GM21515 (cell line): Measurements from ENCODE around the gene DDX59.

Source experiments
- ATAC-seq: cut with Tn5 transposase; IDR thresholded peaks from one replicate; pipeline ENCODE4 v1.9.1; 2021; ENCODE audit not compliant: unreplicated experiment

The DDX59 gene

GRCh38 chr1:200671235-200671786, 1.6 kb upstream of the DDX59 start:
- ATAC-seq, result no peak

GRCh38 chr1:200670242-200671118, 773 bp upstream of the DDX59 start:
- peak; percentile 17 for ATAC-seq

GRCh38 chr1:200668514-200669313, 993 bp downstream of the DDX59 start:
- ATAC-seq, result no peak

GRCh38 chr1:200666309-200666708, 3.4 kb downstream of the DDX59 start:
- no peak for ATAC-seq

GRCh38 chr1:200665861-200666260, 3.8 kb downstream of the DDX59 start:
- ATAC-seq, result no peak

DNA sequence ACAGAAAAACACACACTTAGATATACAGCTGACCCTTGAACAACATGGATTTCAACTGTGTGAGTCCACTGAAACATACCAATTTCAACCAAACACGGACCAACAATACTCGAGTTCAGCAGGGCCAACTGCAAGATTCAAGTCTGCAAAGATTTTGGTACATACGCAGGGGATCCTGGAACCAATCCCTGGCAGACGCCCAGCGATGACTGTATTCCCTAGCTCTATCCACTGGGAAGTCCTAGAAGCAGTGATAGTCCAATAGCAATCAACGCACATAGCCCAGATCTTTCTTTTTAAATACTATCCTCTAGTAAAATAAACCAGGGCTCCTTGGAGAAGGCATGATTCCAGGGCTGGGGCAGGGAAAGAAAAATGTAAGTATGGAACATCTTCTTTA, 9.0 kb downstream of the DDX59 start:
- ATAC-seq, result no peak

DNA sequence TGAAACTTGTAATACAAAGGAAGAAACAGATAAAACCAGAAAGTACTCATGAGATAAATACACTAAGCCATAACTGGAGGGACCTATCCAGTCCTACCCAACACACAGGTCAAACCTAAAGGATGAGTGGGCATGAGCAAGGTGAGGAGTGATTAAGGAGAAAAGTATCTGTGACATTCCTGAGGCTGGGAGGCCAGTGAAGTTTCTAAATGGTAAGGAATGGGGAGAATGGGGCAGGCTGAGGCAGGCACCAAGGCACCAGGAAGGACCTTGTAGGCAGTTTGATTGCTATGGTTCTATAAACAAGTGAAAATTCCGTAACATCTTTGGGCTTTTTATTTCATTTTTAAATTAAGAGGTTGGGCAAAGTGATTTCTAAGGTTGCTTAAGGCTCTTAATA, 10.4 kb downstream of the DDX59 start:
- no peak for ATAC-seq

- ATAC-seq, result no peak
These were observed 11.5 kb downstream of the DDX59 start for GRCh38 chr1:200658037-200658818.

DNA sequence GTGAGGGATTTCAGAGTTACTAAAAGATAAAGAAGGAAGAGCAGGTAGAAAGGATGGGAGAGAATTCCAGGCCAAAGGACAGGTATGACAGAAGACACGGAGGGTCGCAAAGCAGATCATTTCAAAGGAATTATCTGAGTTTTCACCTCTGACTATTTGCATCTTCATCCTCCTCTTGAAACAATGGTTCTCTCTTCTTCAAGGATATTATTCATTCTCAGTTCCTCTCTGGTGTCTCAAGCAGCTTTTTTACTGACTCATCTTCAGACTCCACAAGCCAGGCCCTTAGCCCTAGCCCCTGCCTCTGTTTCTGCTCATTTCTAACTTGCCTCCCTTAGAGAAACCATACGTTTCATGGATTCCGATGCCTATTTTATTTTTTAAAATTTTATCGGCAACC, 15.0 kb downstream of the DDX59 start:
- peak; percentile 94 for ATAC-seq

DNA sequence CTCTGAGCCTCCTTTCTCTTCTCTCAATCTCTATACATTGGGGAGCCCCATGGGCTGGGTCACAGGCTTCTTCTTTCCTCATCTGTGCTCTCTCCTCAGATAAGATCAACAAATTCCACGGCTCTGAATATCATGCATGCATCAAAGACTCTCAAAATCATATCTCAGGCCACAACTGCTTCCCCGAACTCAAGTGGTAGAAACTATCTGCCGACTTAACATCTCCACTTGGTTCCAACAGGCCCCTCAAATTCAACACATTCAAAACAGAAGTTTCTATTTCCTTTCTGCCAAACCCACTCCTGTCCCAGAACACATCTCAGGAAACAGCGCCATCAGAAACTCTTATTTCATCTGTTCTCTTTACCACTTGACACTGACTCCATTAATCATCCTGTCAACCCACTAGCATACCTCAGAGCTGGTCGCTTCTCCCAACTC, 16.7 kb downstream of the DDX59 start:
- no peak for ATAC-seq

DNA sequence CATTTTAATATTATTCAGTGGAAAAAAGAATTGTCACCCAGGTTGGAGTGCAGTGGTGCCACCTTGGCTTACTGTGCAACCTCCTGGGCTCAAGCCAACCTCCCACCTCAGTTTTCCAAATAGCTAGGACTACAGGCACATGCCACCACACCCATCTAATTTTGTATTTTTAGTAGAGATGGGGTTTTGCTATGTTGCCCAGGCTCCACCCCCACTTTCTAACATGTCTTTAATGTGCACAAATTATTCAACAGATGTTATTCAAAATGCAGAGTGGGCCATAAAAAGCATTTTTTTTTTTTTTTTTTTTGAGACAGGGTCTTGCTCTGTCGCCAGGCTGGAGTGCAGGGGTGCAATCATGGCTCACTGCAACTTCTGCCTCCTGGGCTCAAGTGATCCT, 17.3 kb downstream of the DDX59 start:
- ATAC-seq, result no peak

GRCh38 chr1:200646515-200646914, 23.2 kb downstream of the DDX59 start:
- ATAC-seq, result no peak

GRCh38 chr1:200644021-200644420, 25.7 kb downstream of the DDX59 start:
- no peak for ATAC-seq

DNA sequence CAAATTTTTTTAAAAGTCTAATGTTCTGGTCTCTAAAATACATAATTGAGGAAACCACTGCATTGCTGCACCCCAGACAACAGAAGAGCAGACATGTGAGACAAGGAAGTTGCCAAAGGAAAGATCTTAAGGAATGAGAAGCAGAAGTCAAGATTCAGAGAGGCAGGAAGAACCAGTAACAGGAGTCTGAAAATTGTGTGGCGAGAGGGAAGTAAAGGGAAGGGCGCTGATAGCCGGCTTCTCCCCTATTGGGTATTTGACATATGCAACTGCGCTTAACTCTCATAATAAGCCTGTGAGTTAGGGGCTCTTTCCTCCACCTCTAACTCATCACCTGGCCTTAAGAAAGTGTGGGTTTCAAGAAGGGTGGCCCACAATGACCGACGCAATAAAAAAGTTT, 27.2 kb downstream of the DDX59 start:
- ATAC-seq, result no peak

- no peak for ATAC-seq
These were observed 28.7 kb downstream of the DDX59 start for GRCh38 chr1:200640963-200641401.

GRCh38 chr1:200640373-200640962, 29.2 kb downstream of the DDX59 start:
- ATAC-seq, result peak; percentile 5

DNA sequence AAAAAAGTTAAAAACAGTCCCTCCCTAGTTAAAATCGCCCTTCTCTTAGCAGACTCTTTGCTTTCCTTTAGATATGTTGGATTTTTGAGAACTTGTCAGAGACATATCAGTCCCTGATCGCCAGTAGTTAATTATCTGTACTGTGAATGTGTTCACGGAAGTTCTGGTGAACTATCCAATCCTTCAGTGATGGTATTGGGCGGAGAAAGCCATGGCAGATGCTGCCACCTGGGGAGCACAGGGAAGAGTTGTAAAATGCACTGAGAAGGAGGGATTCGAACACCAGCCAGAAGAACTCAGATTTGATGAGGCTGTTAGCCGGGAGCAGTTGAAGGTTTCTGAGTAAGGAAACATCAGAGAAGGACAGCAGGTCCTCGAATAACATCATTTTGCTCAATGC, 31.6 kb downstream of the DDX59 start:
- ATAC-seq, result no peak

DNA sequence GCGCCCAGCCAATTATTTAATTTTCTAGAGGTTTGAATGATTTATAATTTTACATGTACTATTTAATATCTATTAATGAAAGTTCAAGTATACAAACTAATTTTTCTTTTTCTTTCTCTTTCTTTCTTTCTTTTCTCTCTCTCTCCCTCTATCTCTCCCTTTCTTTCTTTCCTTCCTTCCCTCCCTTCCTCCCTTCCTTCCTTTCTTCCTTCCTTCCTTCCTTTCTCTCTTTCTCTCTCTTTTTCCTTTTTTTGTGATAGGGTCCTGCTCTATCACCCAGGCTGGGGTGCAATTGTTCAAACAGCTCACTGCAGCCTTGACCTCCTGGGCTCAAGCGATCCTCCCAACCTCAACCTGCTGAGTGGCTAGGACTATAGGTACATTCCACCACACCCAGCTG, 33.0 kb downstream of the DDX59 start:
- no peak for ATAC-seq

DNA sequence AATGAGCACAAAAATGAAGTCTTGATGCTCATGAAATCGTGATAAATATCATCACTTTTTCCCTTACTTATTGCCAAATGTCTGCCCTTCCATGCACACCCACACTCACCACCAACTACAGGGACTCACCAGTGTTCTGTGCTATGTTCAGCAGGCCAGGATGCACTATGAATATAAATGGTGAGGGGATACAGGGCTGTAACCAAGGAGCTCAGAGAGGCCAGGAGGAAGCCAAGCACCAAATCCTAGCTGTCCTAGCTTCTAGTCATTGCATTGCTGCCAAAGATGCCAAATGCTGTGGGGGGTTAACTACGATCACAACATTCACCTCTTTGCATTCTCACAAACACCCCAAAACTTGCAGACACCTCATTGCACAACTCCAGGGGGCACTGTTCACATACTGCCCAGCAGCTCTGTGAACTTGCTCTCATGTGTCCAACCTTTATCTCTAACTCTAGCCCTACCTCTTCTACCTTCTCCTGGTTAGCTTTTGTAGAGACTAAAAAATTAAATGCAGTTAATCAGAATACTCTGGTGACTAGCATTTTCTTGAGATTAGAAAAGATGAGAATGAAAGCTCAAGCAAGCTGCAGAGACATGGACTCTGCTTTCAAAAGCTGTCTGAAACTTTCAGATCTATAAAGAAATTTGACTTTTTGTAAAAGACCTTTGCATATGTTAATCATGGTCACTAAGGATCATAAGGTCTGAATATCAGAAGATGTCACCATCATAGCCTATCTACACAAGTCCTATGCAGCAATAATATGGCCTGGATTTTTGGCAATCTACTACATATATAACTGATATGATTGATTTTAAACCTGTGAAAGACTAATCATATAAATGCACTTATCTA, 35.2 kb downstream of the DDX59 start:
- ATAC-seq, result no peak

GRCh38 chr1:200631375-200631774, 38.3 kb downstream of the DDX59 start:
- ATAC-seq, result no peak
